GM18867 (cell line): ENCODE results near the gene MAZ.
"Not testable (repeated sequence)": the region's sequence is repeated elsewhere in the genome, so short reads cannot be mapped to it uniquely, and the experiment has no call there.

Experiments used
- ATAC-seq: cut with Tn5 transposase; IDR thresholded peaks from one replicate; pipeline ENCODE4 v1.9.1; 2021; ENCODE audit warnings: mild to moderate bottlenecking, moderate library complexity; ENCODE audit not compliant: unreplicated experiment

The MAZ gene

DNA sequence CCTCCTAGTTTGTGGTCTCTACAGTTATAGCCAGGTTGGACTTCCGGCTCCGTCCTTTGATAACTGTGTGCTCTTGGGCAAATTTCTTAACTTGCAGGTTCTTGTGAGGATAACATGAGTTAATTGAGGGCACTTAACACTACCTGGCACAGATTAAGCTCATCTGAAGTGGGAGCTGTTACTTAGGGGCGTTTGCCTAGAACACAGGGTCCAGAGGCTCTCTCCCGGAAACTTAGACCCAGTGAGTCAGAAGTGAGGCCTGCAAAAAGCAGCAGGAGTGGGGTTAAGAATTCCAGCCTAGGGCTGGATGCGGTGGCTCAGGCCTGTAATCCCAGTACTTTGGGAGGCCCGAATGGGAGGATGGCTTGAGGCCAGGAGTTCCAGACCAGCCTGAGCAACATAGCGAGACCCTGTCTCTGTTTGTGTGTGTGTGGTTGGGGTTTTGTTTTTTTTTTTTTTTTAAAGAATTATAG lies 15.3 kb downstream of the MAZ start:
- no peak for ATAC-seq

DNA sequence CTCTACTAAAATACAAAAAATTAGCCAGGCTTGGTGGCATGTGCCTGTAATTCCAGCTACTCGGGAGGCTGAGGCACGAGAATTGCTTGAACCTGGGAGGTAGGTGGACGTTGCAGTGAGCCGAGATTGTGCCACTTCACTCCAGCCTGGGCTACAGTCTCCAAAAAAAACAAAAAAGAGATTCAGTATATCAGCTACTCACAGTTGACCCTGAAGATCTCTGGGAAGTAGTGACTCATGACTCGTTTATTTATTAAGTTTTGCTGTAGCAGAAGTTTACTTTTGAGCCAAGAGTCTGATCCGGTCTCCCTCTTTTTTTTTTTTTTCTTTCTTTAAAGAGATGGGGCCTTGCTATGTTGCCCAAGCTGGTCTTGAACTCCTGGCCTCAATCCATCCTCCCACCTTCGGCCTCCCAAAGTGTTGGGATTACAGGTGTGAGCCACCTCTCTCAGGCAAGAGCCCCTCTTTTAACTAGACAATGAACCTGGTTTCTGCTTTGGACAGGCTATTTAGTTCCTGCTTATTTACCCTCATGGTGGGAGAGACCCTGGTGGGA lies 18.3 kb downstream of the MAZ start:
- no peak for ATAC-seq

DNA sequence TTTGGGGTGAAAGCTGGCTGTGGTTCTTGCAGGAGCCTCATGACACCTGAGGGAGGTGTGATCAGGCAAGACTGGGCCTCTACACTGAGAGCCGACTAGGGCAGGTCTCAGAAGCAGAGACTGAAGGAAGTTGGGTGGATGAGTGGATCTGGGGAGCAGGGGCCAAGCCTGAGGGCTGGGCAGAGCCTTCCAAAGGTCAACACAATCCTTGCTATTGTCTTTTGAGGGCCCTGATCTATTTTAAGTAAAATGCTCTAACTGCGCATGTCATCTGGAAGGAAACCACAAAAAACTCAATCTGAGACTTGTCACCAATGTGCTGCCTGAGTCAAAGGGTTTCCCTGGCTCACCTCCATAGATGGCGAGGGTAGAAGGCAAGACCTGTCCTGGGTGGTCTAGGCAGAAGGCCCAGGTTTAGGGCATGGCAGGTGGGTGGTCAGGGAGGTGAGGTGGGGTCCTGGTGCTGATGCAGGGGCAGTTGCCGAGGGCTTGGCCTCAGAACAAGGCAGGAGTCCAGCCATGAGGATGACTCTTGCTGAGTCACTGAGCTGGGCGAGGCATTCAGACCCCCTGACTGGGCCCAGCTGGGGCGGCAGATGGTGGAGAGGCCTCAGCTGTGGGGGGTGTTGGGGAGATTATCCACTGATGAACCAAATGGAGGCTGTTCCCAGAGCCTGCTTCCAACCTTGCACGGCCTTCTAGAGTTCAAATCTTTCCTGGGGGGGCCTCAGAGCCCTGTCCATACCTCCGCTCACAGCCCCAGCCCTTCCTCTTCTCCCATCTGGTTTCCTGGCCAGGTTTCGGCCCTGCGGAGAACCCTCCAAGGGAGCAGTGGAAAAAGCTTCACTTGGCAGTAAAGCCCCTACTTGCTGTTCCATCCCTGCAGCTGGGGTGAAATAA lies 19.1 kb downstream of the MAZ start:
- no peak for ATAC-seq

DNA sequence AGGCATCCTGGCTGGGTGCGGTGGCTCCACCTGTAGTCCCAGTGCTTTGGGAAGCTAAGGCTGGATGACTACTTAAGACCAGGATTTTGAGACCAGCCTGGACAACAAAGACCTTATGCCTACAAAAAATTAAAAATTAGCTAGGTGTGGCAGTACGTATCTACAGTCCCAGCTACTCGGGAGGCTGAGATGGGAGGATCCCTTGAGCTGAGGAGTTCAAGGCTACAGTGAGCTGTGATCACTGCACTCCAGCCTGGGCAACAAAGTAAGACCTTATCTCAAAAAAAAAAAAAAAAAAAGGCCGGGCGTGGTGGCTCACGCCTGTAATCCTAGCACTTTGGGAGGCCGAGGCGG lies 20.0 kb downstream of the MAZ start:
- ATAC-seq = no peak

DNA sequence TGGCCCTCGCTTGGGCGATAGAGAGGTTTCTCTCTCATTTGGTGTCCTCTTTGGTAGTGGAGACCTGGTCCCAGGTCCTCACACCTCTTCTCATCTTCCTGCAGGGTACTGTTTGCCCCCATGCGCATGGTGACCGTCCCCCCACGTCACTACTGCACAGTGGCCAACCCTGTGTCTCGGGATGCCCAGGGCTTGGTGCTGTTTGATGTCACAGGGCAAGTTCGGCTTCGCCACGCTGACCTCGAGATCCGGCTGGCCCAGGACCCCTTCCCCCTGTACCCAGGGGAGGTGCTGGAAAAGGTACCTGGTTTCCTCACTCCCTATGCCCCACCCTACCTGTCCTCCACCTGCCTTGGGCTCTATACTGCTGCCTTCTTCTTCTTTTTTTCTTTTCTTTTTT lies 24.4 kb downstream of the MAZ start:
- no peak for ATAC-seq

- ATAC-seq = no peak
Measured at GRCh38 chr16:29831490-29831889, 25.2 kb downstream of the MAZ start.

GRCh38 chr16:29833219-29833618 lies 26.9 kb downstream of the MAZ start:
- ATAC-seq = not testable (repeated sequence)

DNA sequence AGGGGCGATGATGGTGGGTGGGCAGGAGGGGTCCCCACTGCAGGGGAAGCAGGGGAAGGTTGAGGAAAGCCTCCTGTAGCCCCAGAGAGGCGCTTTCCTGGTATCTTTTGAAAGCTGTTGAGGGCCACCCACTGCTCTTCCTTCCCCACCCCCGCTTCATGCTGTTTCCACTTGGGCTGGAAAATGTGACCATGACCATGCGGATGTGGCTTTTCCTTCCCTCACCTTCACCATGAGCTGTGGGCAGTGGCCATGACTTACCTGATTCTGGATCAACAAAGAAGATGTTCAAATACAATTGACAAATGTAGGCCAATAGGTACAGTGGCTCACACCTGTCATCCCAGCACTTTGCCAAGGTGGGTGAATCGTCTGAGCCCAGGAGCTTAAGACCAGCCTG lies 27.8 kb downstream of the MAZ start:
- ATAC-seq = no peak

GRCh38 chr16:29835926-29836325 lies 29.6 kb downstream of the MAZ start:
- ATAC-seq = no peak

DNA sequence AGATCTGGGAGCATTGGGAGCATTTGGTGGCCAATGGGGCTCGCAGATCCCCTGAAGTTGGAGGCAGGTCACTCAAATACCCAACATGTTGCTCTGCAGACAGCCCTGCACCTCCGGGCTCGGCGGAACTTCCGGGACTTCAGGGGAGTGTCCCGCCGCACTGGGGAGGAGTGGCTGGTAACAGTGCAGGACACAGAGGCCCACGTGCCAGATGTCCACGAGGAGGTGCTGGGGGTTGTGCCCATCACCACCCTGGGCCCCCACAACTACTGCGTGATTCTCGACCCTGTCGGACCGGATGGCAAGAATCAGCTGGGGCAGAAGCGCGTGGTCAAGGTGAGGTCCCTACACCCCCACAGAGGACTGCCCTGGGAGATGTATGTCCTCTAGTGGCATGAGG lies 30.3 kb downstream of the MAZ start:
- no peak for ATAC-seq

DNA sequence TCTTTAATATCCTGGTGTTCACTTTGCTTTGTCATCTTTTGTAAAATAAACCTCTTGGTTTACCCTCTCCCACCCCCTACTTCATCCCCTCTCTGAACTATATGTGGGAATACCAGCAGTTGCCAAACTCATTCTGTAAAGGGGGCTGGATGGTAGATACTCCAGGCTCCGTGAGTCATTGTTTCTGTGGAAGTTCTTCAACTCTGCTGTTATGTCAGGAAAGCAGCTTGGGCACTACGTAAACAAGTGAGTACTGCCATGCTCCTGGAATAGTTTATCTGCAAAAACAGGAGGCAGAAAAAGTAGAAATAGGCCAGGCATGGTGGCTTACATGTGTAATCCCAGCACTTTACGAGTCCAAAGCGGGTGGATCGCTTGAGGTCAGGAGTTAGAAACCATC lies 31.5 kb downstream of the MAZ start:
- no peak for ATAC-seq

GRCh38 chr16:29839822-29840221 lies 33.5 kb downstream of the MAZ start:
- no peak for ATAC-seq

- no peak for ATAC-seq
Measured at GRCh38 chr16:29840240-29840639, 33.9 kb downstream of the MAZ start.

DNA sequence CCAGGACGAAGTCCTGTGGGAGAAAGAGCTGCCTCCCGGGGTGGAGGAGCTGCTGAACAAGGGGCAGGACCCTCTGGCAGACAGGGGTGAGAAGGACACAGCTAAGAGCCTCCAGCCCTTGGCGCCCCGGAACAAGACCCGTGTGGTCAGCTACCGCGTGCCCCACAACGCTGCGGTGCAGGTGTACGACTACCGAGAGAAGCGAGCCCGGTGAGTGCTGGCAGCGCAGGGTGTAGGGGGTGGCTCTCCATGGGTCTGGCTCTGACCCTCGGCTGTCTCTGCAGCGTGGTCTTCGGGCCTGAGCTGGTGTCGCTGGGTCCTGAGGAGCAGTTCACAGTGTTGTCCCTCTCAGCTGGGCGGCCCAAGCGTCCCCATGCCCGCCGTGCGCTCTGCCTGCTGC lies 35.3 kb downstream of the MAZ start:
- no peak for ATAC-seq

DNA sequence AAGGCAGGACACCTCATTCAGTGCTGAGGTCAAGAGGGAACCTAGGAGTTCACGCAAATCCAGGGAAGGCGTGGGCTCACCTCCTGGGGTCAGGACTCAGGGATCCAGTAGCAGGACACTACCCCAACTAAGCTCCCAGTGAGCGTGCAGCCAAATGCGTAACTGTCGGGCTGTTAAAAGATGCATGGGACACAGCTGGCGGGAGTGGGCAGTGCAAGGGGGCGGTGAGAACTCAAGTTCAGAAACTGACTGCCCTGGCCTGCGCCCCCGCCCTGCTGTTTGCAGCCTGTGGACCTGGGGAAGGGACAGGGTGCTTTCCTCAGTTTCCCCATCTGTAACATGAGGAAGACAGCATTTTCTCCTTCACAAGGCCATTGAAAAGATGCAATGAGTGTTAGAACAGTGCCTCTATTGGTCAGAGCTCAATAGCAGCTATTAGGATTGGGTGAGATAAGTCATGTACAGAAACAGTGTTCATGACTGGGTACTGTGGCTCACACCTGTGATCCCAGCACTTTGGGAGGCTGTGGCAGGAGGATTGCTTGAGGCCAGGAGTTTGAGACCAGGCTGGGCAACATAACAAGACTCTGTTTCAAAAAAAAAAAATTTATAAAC lies 36.5 kb downstream of the MAZ start:
- no peak for ATAC-seq

GRCh38 chr16:29843931-29844330 lies 37.6 kb downstream of the MAZ start:
- ATAC-seq = no peak

- ATAC-seq = no peak
Measured at GRCh38 chr16:29844575-29845331, 38.4 kb downstream of the MAZ start.

DNA sequence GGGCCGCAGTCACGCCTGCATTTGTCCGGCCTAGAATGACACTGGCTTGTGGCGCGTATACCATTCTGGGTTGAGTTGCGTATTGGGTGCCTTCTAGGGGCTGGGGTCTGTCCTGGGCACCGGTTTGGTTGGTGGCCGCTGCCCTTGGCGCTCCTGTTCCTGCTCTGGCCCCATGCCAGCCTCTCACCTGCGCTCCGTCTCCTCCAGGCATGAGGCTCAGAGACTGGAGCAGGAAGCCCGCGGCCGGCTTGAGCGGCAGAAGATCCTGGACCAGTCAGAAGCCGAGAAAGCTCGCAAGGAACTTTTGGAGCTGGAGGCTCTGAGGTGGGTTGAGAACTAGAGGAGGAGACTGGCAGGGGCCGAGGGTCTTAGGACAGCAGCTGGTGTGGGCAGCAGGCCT lies 39.3 kb downstream of the MAZ start:
- ATAC-seq = no peak

GRCh38 chr16:29848420-29849297 lies 42.3 kb downstream of the MAZ start:
- no peak for ATAC-seq

DNA sequence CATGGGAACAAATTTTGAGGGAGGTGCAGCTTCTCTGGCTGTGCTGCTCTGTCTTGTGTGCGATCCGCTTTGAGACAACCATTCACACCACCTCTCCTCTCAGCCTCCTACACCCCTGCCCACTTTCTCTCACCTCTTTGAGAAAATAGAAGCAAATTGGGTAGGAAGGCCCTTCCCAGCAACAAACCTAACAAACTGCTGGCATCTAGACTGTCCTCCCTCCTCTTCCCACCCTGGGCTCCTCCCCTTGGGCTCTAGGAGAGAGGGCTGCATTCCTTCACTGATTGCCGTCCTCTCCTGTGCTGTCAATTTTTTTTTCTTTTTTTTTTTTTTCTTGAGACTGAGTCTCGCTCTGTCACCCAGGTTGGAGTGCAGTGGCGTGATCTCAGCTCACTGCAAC lies 43.2 kb downstream of the MAZ start:
- ATAC-seq = no peak
